DOHH2 (cell line): Measurements from ENCODE around the gene FBP1.

Experiments used
- H3F3A ChIP-seq: fragments of 200-600 bp; sonication (generic), shearing (Covaris generic); 2 replicates; pipeline ENCODE4 v1.6.0; 2016; ENCODE audit warnings: antibody characterized with exemption, mild to moderate bottlenecking; ENCODE audit not compliant: control insufficient read depth, insufficient read depth
- H3K27ac ChIP-seq: fragments of 200-600 bp; sonication (generic); 2 replicates; pipeline ENCODE4 v1.5.1; 2014; ENCODE audit warnings: low read depth, mild to moderate bottlenecking, low read length, moderate library complexity
- H3K27me3 ChIP-seq: fragments of 200-600 bp; sonication (generic); 2 replicates; pipeline ENCODE4 v1.6.1; 2014; ENCODE audit warnings: mild to moderate bottlenecking, low read length, mixed read lengths; ENCODE audit not compliant: control insufficient read depth
- H3K36me3 ChIP-seq: fragments of 200-600 bp; sonication (generic); 2 replicates; pipeline ENCODE4 v1.6.1; 2014; ENCODE audit warnings: mild to moderate bottlenecking, low read length, moderate library complexity, mixed read lengths; ENCODE audit not compliant: control insufficient read depth
- H3K4me1 ChIP-seq: fragments of 200-600 bp; sonication (generic); 2 replicates; pipeline ENCODE4 v1.6.1; 2014; ENCODE audit warnings: mild to moderate bottlenecking, low read length, mixed read lengths; ENCODE audit not compliant: control insufficient read depth
- H3K4me2 ChIP-seq: fragments of 200-600 bp; sonication (generic); 2 replicates; pipeline ENCODE4 v1.6.0; 2014; ENCODE audit warnings: mild to moderate bottlenecking, low read length, moderate library complexity
- H3K4me3 ChIP-seq: fragments of 200-600 bp; sonication (generic); 2 replicates; pipeline ENCODE4 v1.5.1; 2014; ENCODE audit warnings: mild to moderate bottlenecking, low read length, mixed read lengths
- H3K79me2 ChIP-seq: fragments of 200-600 bp; sonication (generic); 2 replicates; pipeline ENCODE4 v1.6.1; 2014; ENCODE audit warnings: mild to moderate bottlenecking, low read length, mixed read lengths; ENCODE audit not compliant: control insufficient read depth
- H3K9me2 ChIP-seq: fragments of 200-600 bp; sonication (generic); replicated peaks from 2 replicates; pipeline ENCODE4 v1.6.1; 2014; ENCODE audit warnings: mild to moderate bottlenecking, low read length, mixed read lengths; ENCODE audit not compliant: control insufficient read depth
- H3K9me3 ChIP-seq: fragments of 200-600 bp; sonication (generic); 2 replicates; pipeline ENCODE4 v1.6.1; 2014; ENCODE audit warnings: antibody characterized with exemption, low read length, mixed read lengths; ENCODE audit not compliant: control insufficient read depth, insufficient read depth
- H4K20me1 ChIP-seq: fragments of 200-600 bp; sonication (generic); 2 replicates; pipeline ENCODE4 v1.6.0; 2014; ENCODE audit warnings: low read depth, mild to moderate bottlenecking, antibody characterized with exemption, low read length, moderate library complexity; ENCODE audit not compliant: control insufficient read depth, insufficient read depth
- EZH2phosphoT487 ChIP-seq: fragments of 200-600 bp; sonication (generic); IDR thresholded peaks from 2 replicates; pipeline ENCODE4 v1.6.1; 2017; ENCODE audit warnings: borderline replicate concordance, mild to moderate bottlenecking, antibody characterized with exemption, low read length, moderate library complexity, mixed read lengths
- TF ChIP-seq, protein P1 (sequence below): fragments of 200-600 bp; sonication (generic); IDR thresholded peaks from one replicate; pipeline ENCODE4 v1.5.1; 2014; ENCODE audit warnings: antibody characterized with exemption, mild to moderate bottlenecking, low read depth, low read length; ENCODE audit not compliant: poor library complexity, severe bottlenecking

FBP1 gene

GRCh38 chr9:94656200-94656599 lies 16.9 kb upstream of the FBP1 start:
- Histone ChIP-seq H3K9me2 (no peaks in the 10 kb centered on the region), H4K20me1 (no peaks in the 10 kb centered on the region), H3K4me3 (peak overlapping the region; percentile 45), H3K9me3 (no peaks in the 10 kb centered on the region), H3K27me3 (peaks cover 8% of the 10 kb centered on the region; the same call in 1 of the 2 replicates), H3F3A (no peaks in the 10 kb centered on the region), H3K4me1 (peaks cover 14% of the 10 kb centered on the region), H3K4me2 (peak overlapping the region; percentile 64), H3K79me2 (no peaks in the 10 kb centered on the region), H3K27ac (no peak overlapping the region), H3K36me3 (no peaks in the 10 kb centered on the region)
- TF ChIP-seq, protein P1, sequence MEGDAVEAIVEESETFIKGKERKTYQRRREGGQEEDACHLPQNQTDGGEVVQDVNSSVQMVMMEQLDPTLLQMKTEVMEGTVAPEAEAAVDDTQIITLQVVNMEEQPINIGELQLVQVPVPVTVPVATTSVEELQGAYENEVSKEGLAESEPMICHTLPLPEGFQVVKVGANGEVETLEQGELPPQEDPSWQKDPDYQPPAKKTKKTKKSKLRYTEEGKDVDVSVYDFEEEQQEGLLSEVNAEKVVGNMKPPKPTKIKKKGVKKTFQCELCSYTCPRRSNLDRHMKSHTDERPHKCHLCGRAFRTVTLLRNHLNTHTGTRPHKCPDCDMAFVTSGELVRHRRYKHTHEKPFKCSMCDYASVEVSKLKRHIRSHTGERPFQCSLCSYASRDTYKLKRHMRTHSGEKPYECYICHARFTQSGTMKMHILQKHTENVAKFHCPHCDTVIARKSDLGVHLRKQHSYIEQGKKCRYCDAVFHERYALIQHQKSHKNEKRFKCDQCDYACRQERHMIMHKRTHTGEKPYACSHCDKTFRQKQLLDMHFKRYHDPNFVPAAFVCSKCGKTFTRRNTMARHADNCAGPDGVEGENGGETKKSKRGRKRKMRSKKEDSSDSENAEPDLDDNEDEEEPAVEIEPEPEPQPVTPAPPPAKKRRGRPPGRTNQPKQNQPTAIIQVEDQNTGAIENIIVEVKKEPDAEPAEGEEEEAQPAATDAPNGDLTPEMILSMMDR = no peak
- TF ChIP-seq EZH2phosphoT487 = no peak

GRCh38 chr9:94655739-94656138 lies 16.4 kb upstream of the FBP1 start:
- Histone ChIP-seq H3K27me3 (peaks cover 8% of the 10 kb centered on the region; the same call in 1 of the 2 replicates), H3K4me2 (peak overlapping the region; percentile 64)

GRCh38 chr9:94654165-94654894 lies 15.0 kb upstream of the FBP1 start:
- Histone ChIP-seq H4K20me1 (no peaks in the 10 kb centered on the region), H3K4me2 (no peak overlapping the region), H3K4me3 (no peak overlapping the region), H3K9me3 (no peaks in the 10 kb centered on the region), H3K4me1 (peaks cover 14% of the 10 kb centered on the region), H3K36me3 (no peaks in the 10 kb centered on the region), H3K27ac (no peak overlapping the region), H3K9me2 (no peaks in the 10 kb centered on the region), H3K79me2 (no peaks in the 10 kb centered on the region), H3F3A (no peaks in the 10 kb centered on the region), H3K27me3 (peaks cover 8% of the 10 kb centered on the region; the same call in 1 of the 2 replicates)
- no peak for TF ChIP-seq EZH2phosphoT487
- TF ChIP-seq, protein P1 = no peak

More at GRCh38 chr9:94655739-94656138, 16.4 kb upstream of the FBP1 start:
- Histone ChIP-seq H3F3A (no peaks in the 10 kb centered on the region), H4K20me1 (no peaks in the 10 kb centered on the region), H3K36me3 (no peaks in the 10 kb centered on the region), H3K9me2 (no peaks in the 10 kb centered on the region), H3K27ac (no peak overlapping the region), H3K4me3 (peak overlapping the region; percentile 45), H3K79me2 (no peaks in the 10 kb centered on the region), H3K9me3 (no peaks in the 10 kb centered on the region), H3K4me1 (peaks cover 14% of the 10 kb centered on the region)
- no peak for TF ChIP-seq EZH2phosphoT487
- TF ChIP-seq, protein P1 = no peak
